OCI-LY7 (cell line): ENCODE data around the gene TBRG4. TPM values are rescaled to one million over a fixed set of nuclear protein-coding genes. Genes with fewer than 3 reads are reported as not detected.

Source experiments
- BruUV-seq: library from RNA; stranded (reverse); fragments of 400-500 nt; replicated peaks from 2 replicates; lab custom pipeline; 2021; lab: Mats Ljungman, UMichigan
- CTCF ChIA-PET: fragments of 300-600 bp; sonication (Branson Sonifier 250); formaldehyde crosslinking; loops from one replicate; lab custom pipeline; 2022; ENCODE audit warnings: antibody characterized with exemption; ENCODE audit not compliant: unreplicated experiment; lab: Charles Lee
- POLR2A ChIA-PET: fragments of 300-600 bp; sonication (Branson Sonifier 250); formaldehyde crosslinking; loops from one replicate; lab custom pipeline; 2022; ENCODE audit warnings: antibody characterized with exemption; lab: Charles Lee
- DNase-seq: peaks from one replicate; pipeline ENCODE4 v3.0.0-alpha.2; 2015; ENCODE audit warnings: low spot score
- H2AFZ ChIP-seq: fragments of 200-600 bp; sonication (generic), shearing (Covaris generic); 2 replicates; pipeline ENCODE4 v1.6.1; 2014; ENCODE audit warnings: mild to moderate bottlenecking, antibody characterized with exemption, low read length, moderate library complexity
- H3K27ac ChIP-seq: fragments of 200-600 bp; sonication (generic); 2 replicates; pipeline ENCODE4 v1.5.1; 2014; ENCODE audit warnings: mixed run types, low read depth, mild to moderate bottlenecking, moderate library complexity, low read length, inconsistent platforms; ENCODE audit not compliant: poor library complexity, severe bottlenecking
- H3K36me3 ChIP-seq: fragments of 200-600 bp; sonication (generic); 2 replicates; pipeline ENCODE4 v1.6.1; 2014; ENCODE audit warnings: mild to moderate bottlenecking, antibody characterized with exemption, low read length, moderate library complexity, mixed read lengths; ENCODE audit not compliant: insufficient read depth
- H3K4me1 ChIP-seq: fragments of 200-600 bp; sonication (generic); 2 replicates; pipeline ENCODE4 v1.5.1; 2014; ENCODE audit warnings: mild to moderate bottlenecking, low read length; ENCODE audit not compliant: insufficient read depth, poor library complexity, severe bottlenecking
- H3K4me2 ChIP-seq: fragments of 200-600 bp; sonication (generic); 2 replicates; pipeline ENCODE4 v1.6.1; 2014; ENCODE audit warnings: mild to moderate bottlenecking, low read length
- H3K4me3 ChIP-seq: fragments of 200-600 bp; sonication (generic); 2 replicates; pipeline ENCODE4 v1.5.1; 2014; ENCODE audit warnings: mild to moderate bottlenecking, low read depth, low read length; ENCODE audit not compliant: poor library complexity, severe bottlenecking
- H3K79me2 ChIP-seq: fragments of 200-600 bp; sonication (generic); 2 replicates; pipeline ENCODE4 v1.6.1; 2016; ENCODE audit warnings: low read depth, mild to moderate bottlenecking, low read length, moderate library complexity, mixed read lengths; ENCODE audit not compliant: insufficient read depth
- H3K9me2 ChIP-seq: fragments of 200-600 bp; sonication (generic); 2 replicates; pipeline ENCODE4 v1.6.1; 2016; ENCODE audit warnings: mild to moderate bottlenecking, low read length, mixed read lengths; ENCODE audit not compliant: insufficient read depth
- H3K9me3 ChIP-seq: fragments of 200-600 bp; sonication (generic); 2 replicates; pipeline ENCODE4 v1.6.1; 2014; ENCODE audit warnings: mild to moderate bottlenecking, mixed run types, low read length, mixed read lengths
- H4K20me1 ChIP-seq: fragments of 200-600 bp; sonication (generic); 2 replicates; pipeline ENCODE4 v1.6.1; 2014; ENCODE audit warnings: mild to moderate bottlenecking, antibody characterized with exemption, low read length, moderate library complexity, mixed read lengths; ENCODE audit not compliant: insufficient read depth
- CTCF ChIP-seq: fragments of 200-600 bp; sonication (generic); conservative IDR thresholded peaks from 2 replicates; pipeline ENCODE4 v1.5.1; 2014; ENCODE audit warnings: mild to moderate bottlenecking, antibody characterized with exemption, low read length, moderate library complexity, mixed read lengths
- EZH2phosphoT487 ChIP-seq: fragments of 200-600 bp; sonication (generic); IDR thresholded peaks from 2 replicates; pipeline ENCODE4 v1.6.1; 2018; ENCODE audit warnings: low read depth, borderline replicate concordance, mild to moderate bottlenecking, mixed run types, antibody characterized with exemption, low read length, moderate library complexity, mixed read lengths
- intact Hi-C: fragments of 100-400 bp; cut with micrococcal nuclease; formaldehyde crosslinking; loops from one replicate; pipeline ENCODE4 v1.10.0; 2022; ENCODE audit not compliant: unreplicated experiment
- total RNA-seq, 2 experiments: library from RNA; depleted of rRNA in 1 of 2; stranded (reverse); fragments of >200 nt in 1 of 2; shearing (Covaris generic) in 1 of 2; gene quantifications; 2 replicates each; pipeline ENCODE4 v1.2.3, GENCODE V29; 2014 to 2022

The TBRG4 gene
- total RNA-seq, 2 experiments from 2014 or later = 113 to 141 TPM

- H3K27ac ChIP-seq = no peak overlapping the region
- H2AFZ ChIP-seq = no peak overlapping the region
- no peak for DNase-seq
- H3K9me3 ChIP-seq = no peaks in the 10 kb centered on the region
- no peaks in the 10 kb centered on the region for H3K9me2 ChIP-seq
- no peak for TF ChIP-seq CTCF
- no peak for TF ChIP-seq EZH2phosphoT487
- ChIA-PET CTCF (no interaction called here), POLR2A (no interaction called here)
- H4K20me1 ChIP-seq = no peaks in the 10 kb centered on the region
- H3K4me1 ChIP-seq = no peaks in the 10 kb centered on the region
- H3K4me3 ChIP-seq = no peak overlapping the region
- intact Hi-C loops = no loop called here
- H3K36me3 ChIP-seq = no peaks in the 10 kb centered on the region
- H3K4me2 ChIP-seq = no peak overlapping the region
- no TSS peak for BruUV-seq
- no peaks in the 10 kb centered on the region for H3K79me2 ChIP-seq
These were observed 25.0 kb downstream of the TBRG4 start for GRCh38 chr7:45086331-45087065.

GRCh38 chr7:45085619-45086200 is 25.8 kb downstream of the TBRG4 start:
- no TSS peak for BruUV-seq
- ChIA-PET CTCF (no interaction called here), POLR2A (no interaction called here)

More at GRCh38 chr7:45085619-45086200, 25.8 kb downstream of the TBRG4 start:
- no peak overlapping the region for H3K27ac ChIP-seq
- DNase-seq = no peak
- TF ChIP-seq CTCF = no peak
- TF ChIP-seq EZH2phosphoT487 = no peak
- no peaks in the 10 kb centered on the region for H3K4me1 ChIP-seq
- H3K9me3 ChIP-seq = no peaks in the 10 kb centered on the region
- H4K20me1 ChIP-seq = no peaks in the 10 kb centered on the region
- H3K9me2 ChIP-seq = no peaks in the 10 kb centered on the region
- no peaks in the 10 kb centered on the region for H3K79me2 ChIP-seq
- H3K36me3 ChIP-seq = no peaks in the 10 kb centered on the region
- H3K4me3 ChIP-seq = no peak overlapping the region
- no peak overlapping the region for H2AFZ ChIP-seq
- intact Hi-C loops = no loop called here
- no peak overlapping the region for H3K4me2 ChIP-seq
